Measurements from ENCODE around the gene SUV39H2. TPM values are rescaled to one million over a fixed set of nuclear protein-coding genes. Genes with fewer than 3 reads are reported as not detected.

SUV39H2 gene
- polyA plus RNA-seq, 1 donor from 2014 or later = 19.4 TPM

DNA sequence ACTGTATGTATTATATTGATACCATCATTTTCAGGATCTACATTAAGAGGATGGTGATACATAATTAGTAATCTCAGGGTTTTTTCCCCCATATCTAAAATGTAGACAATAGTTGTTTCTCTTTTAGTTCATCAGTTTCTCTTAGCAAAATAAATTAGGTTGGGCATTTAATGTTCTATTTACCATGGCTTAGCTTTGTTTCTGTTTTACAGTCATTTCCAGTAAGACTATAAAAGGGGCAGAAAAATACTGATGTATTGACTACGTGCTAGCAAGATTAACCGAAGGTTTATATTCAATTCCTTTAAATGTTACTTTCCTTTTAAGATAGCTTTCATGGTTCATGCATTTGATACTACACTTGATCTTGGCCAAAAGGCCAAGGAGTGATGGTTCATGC lies 26.2 kb downstream of the SUV39H2 start:
- peaks cover 12% of the 10 kb centered on the region for H3K36me3 ChIP-seq (ENCODE audit: insufficient read depth, low read length)
- no peaks in the 10 kb centered on the region for H3K79me2 ChIP-seq (replicated peaks; ENCODE audit: insufficient read depth, low read length)
- H3K4me3 ChIP-seq (ENCODE audit: low read length) = no peak overlapping the region
- no peak overlapping the region for H2AFZ ChIP-seq (ENCODE audit: low read depth, low read length)
- no peaks in the 10 kb centered on the region for H3F3A ChIP-seq (ENCODE audit: insufficient read depth, low read length, poor library complexity, severe bottlenecking)
- H3K9ac ChIP-seq (ENCODE audit: low read length) = no peak overlapping the region
- no peak overlapping the region for H3K27ac ChIP-seq (ENCODE audit: low read length)
- no peak overlapping the region for H3K4me2 ChIP-seq (ENCODE audit: low read length)
- H4K20me1 ChIP-seq (ENCODE audit: insufficient read depth) = no peaks in the 10 kb centered on the region
- no peaks in the 10 kb centered on the region for H3K9me2 ChIP-seq (ENCODE audit: insufficient read depth, low read length)
- H3K27me3 ChIP-seq (ENCODE audit: insufficient read depth, low read depth, low read length) = no peaks in the 10 kb centered on the region
- no peaks in the 10 kb centered on the region for H3K9me3 ChIP-seq (ENCODE audit: low read length)
- TF ChIP-seq EP300 (conservative IDR thresholded peaks at IDR 0.05; ENCODE audit: poor library complexity, severe bottlenecking) = no peak
- TF ChIP-seq TAF1 (IDR thresholded peaks at IDR 0.05; ENCODE audit: low read depth) = no peak
- TF ChIP-seq, protein P1, sequence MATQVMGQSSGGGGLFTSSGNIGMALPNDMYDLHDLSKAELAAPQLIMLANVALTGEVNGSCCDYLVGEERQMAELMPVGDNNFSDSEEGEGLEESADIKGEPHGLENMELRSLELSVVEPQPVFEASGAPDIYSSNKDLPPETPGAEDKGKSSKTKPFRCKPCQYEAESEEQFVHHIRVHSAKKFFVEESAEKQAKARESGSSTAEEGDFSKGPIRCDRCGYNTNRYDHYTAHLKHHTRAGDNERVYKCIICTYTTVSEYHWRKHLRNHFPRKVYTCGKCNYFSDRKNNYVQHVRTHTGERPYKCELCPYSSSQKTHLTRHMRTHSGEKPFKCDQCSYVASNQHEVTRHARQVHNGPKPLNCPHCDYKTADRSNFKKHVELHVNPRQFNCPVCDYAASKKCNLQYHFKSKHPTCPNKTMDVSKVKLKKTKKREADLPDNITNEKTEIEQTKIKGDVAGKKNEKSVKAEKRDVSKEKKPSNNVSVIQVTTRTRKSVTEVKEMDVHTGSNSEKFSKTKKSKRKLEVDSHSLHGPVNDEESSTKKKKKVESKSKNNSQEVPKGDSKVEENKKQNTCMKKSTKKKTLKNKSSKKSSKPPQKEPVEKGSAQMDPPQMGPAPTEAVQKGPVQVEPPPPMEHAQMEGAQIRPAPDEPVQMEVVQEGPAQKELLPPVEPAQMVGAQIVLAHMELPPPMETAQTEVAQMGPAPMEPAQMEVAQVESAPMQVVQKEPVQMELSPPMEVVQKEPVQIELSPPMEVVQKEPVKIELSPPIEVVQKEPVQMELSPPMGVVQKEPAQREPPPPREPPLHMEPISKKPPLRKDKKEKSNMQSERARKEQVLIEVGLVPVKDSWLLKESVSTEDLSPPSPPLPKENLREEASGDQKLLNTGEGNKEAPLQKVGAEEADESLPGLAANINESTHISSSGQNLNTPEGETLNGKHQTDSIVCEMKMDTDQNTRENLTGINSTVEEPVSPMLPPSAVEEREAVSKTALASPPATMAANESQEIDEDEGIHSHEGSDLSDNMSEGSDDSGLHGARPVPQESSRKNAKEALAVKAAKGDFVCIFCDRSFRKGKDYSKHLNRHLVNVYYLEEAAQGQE (IDR thresholded peaks at IDR 0.05; ENCODE audit: borderline replicate concordance) = no peak
- TF ChIP-seq, protein P2, sequence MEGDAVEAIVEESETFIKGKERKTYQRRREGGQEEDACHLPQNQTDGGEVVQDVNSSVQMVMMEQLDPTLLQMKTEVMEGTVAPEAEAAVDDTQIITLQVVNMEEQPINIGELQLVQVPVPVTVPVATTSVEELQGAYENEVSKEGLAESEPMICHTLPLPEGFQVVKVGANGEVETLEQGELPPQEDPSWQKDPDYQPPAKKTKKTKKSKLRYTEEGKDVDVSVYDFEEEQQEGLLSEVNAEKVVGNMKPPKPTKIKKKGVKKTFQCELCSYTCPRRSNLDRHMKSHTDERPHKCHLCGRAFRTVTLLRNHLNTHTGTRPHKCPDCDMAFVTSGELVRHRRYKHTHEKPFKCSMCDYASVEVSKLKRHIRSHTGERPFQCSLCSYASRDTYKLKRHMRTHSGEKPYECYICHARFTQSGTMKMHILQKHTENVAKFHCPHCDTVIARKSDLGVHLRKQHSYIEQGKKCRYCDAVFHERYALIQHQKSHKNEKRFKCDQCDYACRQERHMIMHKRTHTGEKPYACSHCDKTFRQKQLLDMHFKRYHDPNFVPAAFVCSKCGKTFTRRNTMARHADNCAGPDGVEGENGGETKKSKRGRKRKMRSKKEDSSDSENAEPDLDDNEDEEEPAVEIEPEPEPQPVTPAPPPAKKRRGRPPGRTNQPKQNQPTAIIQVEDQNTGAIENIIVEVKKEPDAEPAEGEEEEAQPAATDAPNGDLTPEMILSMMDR (IDR thresholded peaks at IDR 0.05; ENCODE audit: poor library complexity, severe bottlenecking) = no peak
- no peak for TF ChIP-seq SMC3 (conservative IDR thresholded peaks at IDR 0.05; ENCODE audit: poor library complexity)
- TF ChIP-seq POLR2AphosphoS5 (IDR thresholded peaks at IDR 0.05) = no peak
- TF ChIP-seq RAD21 (conservative IDR thresholded peaks at IDR 0.05) = no peak
- no peak for TF ChIP-seq EZH2 (IDR thresholded peaks at IDR 0.05; ENCODE audit: borderline replicate concordance, insufficient read depth, low read length, poor library complexity, severe bottlenecking)
- TF ChIP-seq MXI1 (conservative IDR thresholded peaks at IDR 0.05; ENCODE audit: poor library complexity, severe bottlenecking) = no peak

DNA sequence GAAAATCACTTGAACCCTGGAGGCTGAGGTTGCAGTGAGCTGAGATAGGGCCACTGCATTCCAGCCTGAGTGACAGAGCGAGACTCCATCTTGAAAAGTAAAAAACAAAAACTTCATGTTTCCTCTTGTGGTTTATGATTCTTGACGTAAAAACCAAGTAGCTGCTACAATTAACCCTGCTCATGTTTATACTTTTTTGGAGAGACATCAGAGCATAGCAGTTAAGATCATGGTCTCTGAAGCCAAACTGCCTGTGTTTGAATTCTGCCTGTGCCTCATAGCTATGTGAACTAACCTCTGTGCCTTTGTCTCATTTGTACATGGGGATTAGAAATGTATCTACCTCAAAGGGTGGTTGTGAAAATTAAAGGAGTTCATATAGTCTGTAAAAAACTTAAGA lies 27.2 kb downstream of the SUV39H2 start:
- Histone ChIP-seq H3K27me3 (ENCODE audit: insufficient read depth, low read depth, low read length) (no peaks in the 10 kb centered on the region), H4K20me1 (ENCODE audit: insufficient read depth) (no peaks in the 10 kb centered on the region), H3K79me2 (replicated peaks; ENCODE audit: insufficient read depth, low read length) (no peaks in the 10 kb centered on the region), H3K36me3 (ENCODE audit: insufficient read depth, low read length) (peaks cover 13% of the 10 kb centered on the region), H3K27ac (ENCODE audit: low read length) (no peak overlapping the region), H3K9me3 (ENCODE audit: low read length) (no peaks in the 10 kb centered on the region), H3K9ac (ENCODE audit: low read length) (no peak overlapping the region), H2AFZ (ENCODE audit: low read depth, low read length) (no peak overlapping the region), H3K4me3 (ENCODE audit: low read length) (no peak overlapping the region), H3K9me2 (ENCODE audit: insufficient read depth, low read length) (no peaks in the 10 kb centered on the region), H3K4me2 (ENCODE audit: low read length) (no peak overlapping the region), H3F3A (ENCODE audit: insufficient read depth, low read length, poor library complexity, severe bottlenecking) (no peaks in the 10 kb centered on the region)
- no peak for TF ChIP-seq TAF1 (IDR thresholded peaks at IDR 0.05; ENCODE audit: low read depth)
- TF ChIP-seq, protein P2 (IDR thresholded peaks at IDR 0.05; ENCODE audit: poor library complexity, severe bottlenecking) = no peak

All from neural cell (in vitro differentiated cells).